Measurements from ENCODE around the gene VWA8.
"Not testable (repeated sequence)": the region's sequence is repeated elsewhere in the genome, so short reads cannot be mapped to it uniquely, and the experiment has no call there.

VWA8 gene

DNA sequence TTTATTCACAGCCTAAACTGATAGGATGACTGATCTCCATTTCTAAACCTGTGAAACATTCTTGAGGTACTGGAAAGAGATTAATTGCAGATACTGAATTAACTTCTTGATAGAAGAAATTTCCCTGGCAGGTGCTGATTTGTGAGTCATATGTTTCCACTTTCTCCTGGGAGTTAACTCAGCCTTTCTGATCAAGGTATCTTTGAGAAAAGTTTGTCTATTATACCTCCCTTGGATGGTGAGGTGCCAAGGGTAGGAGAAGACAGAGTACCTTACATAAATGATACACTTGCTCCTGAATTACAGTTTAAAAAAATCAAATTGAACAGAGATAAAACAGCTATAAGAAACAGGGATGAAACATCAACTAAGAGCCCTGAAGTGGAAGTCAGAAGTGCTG is 380.6 kb downstream of the VWA8 start:
- no peak overlapping the region for H3K9ac ChIP-seq (ENCODE audit: low read length)
- H3K4me1 ChIP-seq (ENCODE audit: control insufficient read depth, insufficient read depth, low read length) = no peaks in the 10 kb centered on the region
- H3K36me3 ChIP-seq (ENCODE audit: control insufficient read depth, insufficient read depth, low read length) = no peaks in the 10 kb centered on the region
- H3K27ac ChIP-seq (ENCODE audit: low read depth, low read length) = no peak overlapping the region
- H3K27me3 ChIP-seq (ENCODE audit: control insufficient read depth, insufficient read depth, low read length) = no peaks in the 10 kb centered on the region
- no peak overlapping the region for H3K4me3 ChIP-seq (ENCODE audit: low read length)

- no peak overlapping the region for H3K4me3 ChIP-seq (ENCODE audit: low read length)
- no peak overlapping the region for H3K9ac ChIP-seq (ENCODE audit: low read length)
- H3K27me3 ChIP-seq (ENCODE audit: control insufficient read depth, insufficient read depth, low read length) = no peaks in the 10 kb centered on the region
- no peak overlapping the region for H3K27ac ChIP-seq (ENCODE audit: low read depth, low read length)
- no peaks in the 10 kb centered on the region for H3K36me3 ChIP-seq (ENCODE audit: control insufficient read depth, insufficient read depth, low read length)
- no peaks in the 10 kb centered on the region for H3K4me1 ChIP-seq (ENCODE audit: control insufficient read depth, insufficient read depth, low read length)
Measured at GRCh38 chr13:41579881-41580280, 381.0 kb downstream of the VWA8 start.

DNA sequence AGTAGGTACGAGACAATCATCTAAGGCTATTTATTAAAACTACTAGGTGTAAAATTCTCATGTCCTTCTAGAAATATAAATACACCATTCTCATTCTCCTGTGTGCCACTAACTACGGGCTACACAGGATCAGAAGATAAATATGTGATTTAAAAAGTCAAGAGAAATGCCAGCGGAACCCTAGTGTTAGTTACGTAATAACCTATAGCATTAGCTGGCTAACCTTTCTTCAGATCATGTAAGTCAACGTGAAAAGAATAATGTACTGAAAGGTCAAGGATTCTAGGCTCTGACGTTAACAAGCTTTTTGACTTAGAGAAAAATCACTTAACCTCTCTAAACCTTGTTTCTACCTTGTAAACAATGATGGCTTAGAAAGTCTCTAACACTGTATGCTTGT is 381.7 kb downstream of the VWA8 start:
- Histone ChIP-seq H3K36me3 (ENCODE audit: control insufficient read depth, insufficient read depth, low read length) (no peaks in the 10 kb centered on the region), H3K4me1 (ENCODE audit: control insufficient read depth, insufficient read depth, low read length) (no peaks in the 10 kb centered on the region), H3K4me3 (ENCODE audit: low read length) (no peak overlapping the region), H3K27me3 (ENCODE audit: control insufficient read depth, insufficient read depth, low read length) (no peaks in the 10 kb centered on the region), H3K9ac (ENCODE audit: low read length) (no peak overlapping the region), H3K27ac (ENCODE audit: low read depth, low read length) (no peak overlapping the region)

DNA sequence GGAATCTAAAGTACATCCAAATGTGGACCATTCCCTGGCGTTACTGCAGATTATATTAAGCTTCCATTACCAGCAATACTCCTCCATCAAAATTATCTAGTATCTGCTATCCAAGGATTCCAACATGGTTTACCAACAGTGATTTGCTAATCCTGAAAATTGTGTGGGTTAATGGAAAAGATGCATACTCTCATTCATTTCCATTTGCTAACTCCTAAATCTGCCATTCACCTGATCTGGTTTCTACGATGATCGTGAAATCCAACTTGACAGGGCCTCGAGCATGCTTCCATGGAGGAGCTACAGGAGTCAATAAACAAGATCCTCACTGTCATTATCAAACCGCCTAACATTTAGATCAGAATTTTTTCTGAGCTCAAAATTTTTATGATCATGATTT is 382.5 kb downstream of the VWA8 start:
- Histone ChIP-seq H3K36me3 (ENCODE audit: control insufficient read depth, insufficient read depth, low read length) (no peaks in the 10 kb centered on the region), H3K4me1 (ENCODE audit: control insufficient read depth, insufficient read depth, low read length) (no peaks in the 10 kb centered on the region), H3K9ac (ENCODE audit: low read length) (no peak overlapping the region), H3K27me3 (ENCODE audit: control insufficient read depth, insufficient read depth, low read length) (no peaks in the 10 kb centered on the region), H3K27ac (ENCODE audit: low read depth, low read length) (no peak overlapping the region), H3K4me3 (ENCODE audit: low read length) (no peak overlapping the region)

DNA sequence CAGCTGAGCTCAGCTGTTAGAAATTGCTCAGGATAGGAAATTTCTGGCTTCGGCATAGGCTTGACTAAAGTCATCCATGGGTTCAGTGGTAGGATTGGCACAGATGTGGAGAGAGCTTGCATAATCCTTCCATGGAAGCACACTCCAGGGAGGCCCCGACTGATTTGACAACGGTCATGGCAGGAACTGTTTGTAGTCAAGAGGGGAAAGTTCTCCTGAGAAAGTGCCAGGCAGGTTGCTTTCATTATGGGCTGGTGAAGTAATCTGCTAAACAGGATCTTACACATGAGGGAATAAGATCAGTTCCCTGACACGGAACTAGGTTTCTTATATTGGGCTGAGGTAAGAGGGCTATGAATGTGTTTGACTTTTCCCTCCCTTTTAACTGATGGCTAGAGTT is 383.5 kb downstream of the VWA8 start:
- H3K27ac ChIP-seq (ENCODE audit: low read depth, low read length) = no peak overlapping the region
- no peak overlapping the region for H3K4me3 ChIP-seq (ENCODE audit: low read length)
- H3K4me1 ChIP-seq (ENCODE audit: control insufficient read depth, insufficient read depth, low read length) = no peaks in the 10 kb centered on the region
- no peaks in the 10 kb centered on the region for H3K27me3 ChIP-seq (ENCODE audit: control insufficient read depth, insufficient read depth, low read length)
- H3K9ac ChIP-seq (ENCODE audit: low read length) = no peak overlapping the region
- no peaks in the 10 kb centered on the region for H3K36me3 ChIP-seq (ENCODE audit: control insufficient read depth, insufficient read depth, low read length)

DNA sequence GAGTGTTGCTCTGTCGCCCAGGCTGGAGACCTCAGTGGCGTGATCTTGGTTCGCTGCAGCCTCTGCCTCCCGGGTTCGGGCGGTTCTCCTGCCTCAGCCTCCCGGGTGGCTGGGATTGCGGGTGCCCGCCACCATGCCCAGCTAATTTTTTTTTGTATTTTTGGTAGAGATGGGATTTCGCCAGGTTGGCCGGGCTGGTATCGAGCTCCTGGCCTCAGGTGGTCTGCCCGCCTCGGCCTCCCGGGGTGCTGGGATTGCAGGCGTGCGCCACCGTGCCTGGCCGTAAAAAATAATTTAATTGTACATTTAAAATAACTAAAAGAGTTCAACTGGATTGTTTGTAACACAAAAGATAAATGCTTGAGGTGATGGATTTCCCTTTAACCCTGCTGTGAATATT is 387.3 kb downstream of the VWA8 start:
- not testable (repeated sequence) for H3K27ac ChIP-seq (ENCODE audit: low read depth, low read length); H3K36me3 ChIP-seq (ENCODE audit: control insufficient read depth, insufficient read depth, low read length); H3K27me3 ChIP-seq (ENCODE audit: control insufficient read depth, insufficient read depth, low read length); H3K4me3 ChIP-seq (ENCODE audit: low read length); H3K9ac ChIP-seq (ENCODE audit: low read length); H3K4me1 ChIP-seq (ENCODE audit: control insufficient read depth, insufficient read depth, low read length)

DNA sequence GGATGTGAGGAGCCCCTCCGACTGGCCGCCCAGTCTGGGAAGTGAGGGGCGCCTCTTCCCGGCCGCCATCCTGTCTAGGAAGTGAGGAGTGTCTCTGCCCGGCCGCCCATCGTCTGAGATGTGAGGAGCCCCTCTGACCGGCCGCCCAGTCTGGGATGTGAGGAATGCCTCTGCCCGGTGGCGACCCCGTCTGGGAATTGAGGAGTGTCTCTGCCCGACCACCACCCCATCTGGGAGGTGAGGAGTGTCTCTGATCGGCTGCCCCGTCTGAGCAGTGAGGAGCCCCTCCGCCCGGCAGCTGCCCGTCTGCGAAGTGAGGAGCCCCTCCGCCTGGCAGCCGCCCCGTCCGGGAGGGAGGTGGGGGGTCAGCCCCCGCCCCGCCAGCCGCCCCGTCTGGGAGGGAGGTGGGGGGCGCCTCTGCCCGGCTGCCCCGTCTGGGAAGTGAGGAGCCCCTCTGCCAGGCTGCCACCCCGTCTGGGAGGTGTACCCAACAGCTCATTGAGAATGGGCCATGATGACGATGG is 389.0 kb downstream of the VWA8 start:
- H3K4me1 ChIP-seq (ENCODE audit: control insufficient read depth, insufficient read depth, low read length); H3K27me3 ChIP-seq (ENCODE audit: control insufficient read depth, insufficient read depth, low read length): not testable (repeated sequence)

GRCh38 chr13:41568972-41569351 is 391.9 kb downstream of the VWA8 start:
- peaks cover 5% of the 10 kb centered on the region for H3K4me1 ChIP-seq (ENCODE audit: control insufficient read depth, insufficient read depth, low read length)

More for the DNA sequence above, 389.0 kb downstream of the VWA8 start:
- H3K27ac ChIP-seq (ENCODE audit: low read depth, low read length); H3K36me3 ChIP-seq (ENCODE audit: control insufficient read depth, insufficient read depth, low read length); H3K9ac ChIP-seq (ENCODE audit: low read length); H3K4me3 ChIP-seq (ENCODE audit: low read length): not testable (repeated sequence)

DNA sequence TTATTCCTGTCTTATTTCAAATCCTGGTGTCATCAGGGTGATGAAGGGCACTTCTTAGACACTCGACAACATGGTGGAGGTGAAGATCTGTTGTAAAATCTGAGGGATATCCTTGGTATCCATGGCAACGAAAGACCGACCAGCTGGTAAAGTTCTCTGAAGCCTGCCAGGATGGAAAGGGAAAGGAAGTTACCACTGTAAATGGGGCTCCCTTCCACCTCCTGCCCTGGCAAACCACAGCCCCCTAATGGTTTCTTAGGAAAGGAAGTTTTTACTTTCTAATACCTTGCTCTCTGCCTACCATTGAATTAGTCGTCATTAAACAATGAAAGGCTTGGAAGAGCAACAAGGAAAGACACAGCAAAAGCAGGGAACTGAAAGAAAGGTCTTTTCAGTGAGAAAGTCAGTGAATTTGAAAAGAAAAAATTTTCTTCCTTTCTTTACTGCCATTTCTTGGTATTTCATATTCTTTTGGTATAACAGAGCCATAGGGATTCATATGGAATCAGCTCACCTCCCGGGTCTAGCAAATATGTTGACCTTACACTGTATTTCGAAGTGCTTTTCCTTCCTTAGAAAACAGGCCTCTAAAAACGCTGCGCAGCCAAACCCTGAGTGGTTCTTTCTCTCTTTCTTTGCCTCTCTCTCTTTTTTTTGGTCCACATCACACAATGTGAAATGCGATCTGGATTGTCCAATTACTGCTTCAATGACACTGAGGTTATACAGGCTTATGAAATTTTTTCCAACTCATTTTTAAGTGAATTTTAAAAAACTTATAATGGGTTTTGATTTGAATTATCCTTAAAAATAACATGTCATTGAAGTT is 392.6 kb downstream of the VWA8 start:
- Histone ChIP-seq H3K36me3 (ENCODE audit: control insufficient read depth, insufficient read depth, low read length) (no peaks in the 10 kb centered on the region), H3K27me3 (ENCODE audit: control insufficient read depth, insufficient read depth, low read length) (no peaks in the 10 kb centered on the region), H3K4me3 (ENCODE audit: low read length) (no peak overlapping the region), H3K4me1 (ENCODE audit: control insufficient read depth, insufficient read depth, low read length) (peaks cover 5% of the 10 kb centered on the region), H3K27ac (ENCODE audit: low read depth, low read length) (no peak overlapping the region), H3K9ac (ENCODE audit: low read length) (no peak overlapping the region)

More at GRCh38 chr13:41568972-41569351, 391.9 kb downstream of the VWA8 start:
- Histone ChIP-seq H3K27ac (ENCODE audit: low read depth, low read length) (no peak overlapping the region), H3K9ac (ENCODE audit: low read length) (no peak overlapping the region), H3K36me3 (ENCODE audit: control insufficient read depth, insufficient read depth, low read length) (no peaks in the 10 kb centered on the region), H3K27me3 (ENCODE audit: control insufficient read depth, insufficient read depth, low read length) (no peaks in the 10 kb centered on the region), H3K4me3 (ENCODE audit: low read length) (no peak overlapping the region)

- H3K27ac ChIP-seq (ENCODE audit: low read depth, low read length) = no peak overlapping the region
- no peaks in the 10 kb centered on the region for H3K36me3 ChIP-seq (ENCODE audit: control insufficient read depth, insufficient read depth, low read length)
- no peak overlapping the region for H3K4me3 ChIP-seq (ENCODE audit: low read length)
- H3K4me1 ChIP-seq (ENCODE audit: control insufficient read depth, insufficient read depth, low read length) = peaks cover 5% of the 10 kb centered on the region
- no peak overlapping the region for H3K9ac ChIP-seq (ENCODE audit: low read length)
- no peaks in the 10 kb centered on the region for H3K27me3 ChIP-seq (ENCODE audit: control insufficient read depth, insufficient read depth, low read length)
Measured at GRCh38 chr13:41567363-41567762, 393.5 kb downstream of the VWA8 start.

GRCh38 chr13:41565846-41566245 is 395.1 kb downstream of the VWA8 start:
- Histone ChIP-seq H3K27ac (ENCODE audit: low read depth, low read length) (no peak overlapping the region), H3K9ac (ENCODE audit: low read length) (no peak overlapping the region), H3K4me3 (ENCODE audit: low read length) (no peak overlapping the region), H3K36me3 (ENCODE audit: control insufficient read depth, insufficient read depth, low read length) (no peaks in the 10 kb centered on the region), H3K4me1 (ENCODE audit: control insufficient read depth, insufficient read depth, low read length) (peaks cover 7% of the 10 kb centered on the region), H3K27me3 (ENCODE audit: control insufficient read depth, insufficient read depth, low read length) (no peaks in the 10 kb centered on the region)

DNA sequence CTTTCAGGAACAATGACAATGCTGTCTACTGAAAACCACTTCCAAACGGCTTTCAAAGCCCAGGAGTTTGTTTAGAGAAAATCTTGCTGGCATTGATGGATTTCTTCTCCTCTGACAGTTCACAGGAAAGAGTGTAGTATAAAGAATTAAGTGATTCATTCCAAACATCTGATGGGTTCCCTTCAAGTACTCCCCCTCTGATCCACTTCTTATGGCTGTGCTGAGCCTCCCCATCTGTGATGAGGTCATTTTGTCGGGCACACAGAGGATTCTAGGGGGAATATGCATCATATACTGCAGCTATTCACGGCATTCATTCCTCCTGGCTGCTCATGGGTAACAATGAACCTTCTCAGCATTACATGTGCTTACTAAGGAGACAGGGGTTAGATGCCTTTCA is 395.7 kb downstream of the VWA8 start:
- no peak overlapping the region for H3K4me3 ChIP-seq (ENCODE audit: low read length)
- no peaks in the 10 kb centered on the region for H3K27me3 ChIP-seq (ENCODE audit: control insufficient read depth, insufficient read depth, low read length)
- H3K9ac ChIP-seq (ENCODE audit: low read length) = no peak overlapping the region
- no peak overlapping the region for H3K27ac ChIP-seq (ENCODE audit: low read depth, low read length)
- peaks cover 7% of the 10 kb centered on the region for H3K4me1 ChIP-seq (ENCODE audit: control insufficient read depth, insufficient read depth, low read length)
- no peaks in the 10 kb centered on the region for H3K36me3 ChIP-seq (ENCODE audit: control insufficient read depth, insufficient read depth, low read length)

DNA sequence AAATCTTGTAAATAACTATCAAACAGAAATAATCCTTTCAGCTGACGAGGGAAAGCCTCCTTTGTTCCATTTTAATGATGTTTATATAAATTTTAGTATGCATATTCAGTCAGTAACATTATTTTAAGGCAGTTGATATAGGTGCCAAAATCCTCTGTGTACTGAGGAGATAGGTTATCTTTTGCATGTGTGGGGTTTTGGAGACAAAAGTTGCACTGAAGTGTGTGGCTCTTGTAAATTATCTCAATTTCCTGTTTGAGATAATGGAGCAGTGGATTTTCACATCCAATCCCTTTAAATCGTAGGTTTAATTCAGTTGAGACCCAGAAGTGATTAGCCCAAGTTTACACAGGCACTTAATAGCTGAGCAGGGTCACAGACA is 396.9 kb downstream of the VWA8 start:
- Histone ChIP-seq H3K9ac (ENCODE audit: low read length) (no peak overlapping the region), H3K36me3 (ENCODE audit: control insufficient read depth, insufficient read depth, low read length) (no peaks in the 10 kb centered on the region), H3K4me3 (ENCODE audit: low read length) (no peak overlapping the region), H3K27me3 (ENCODE audit: control insufficient read depth, insufficient read depth, low read length) (no peaks in the 10 kb centered on the region), H3K4me1 (ENCODE audit: control insufficient read depth, insufficient read depth, low read length) (peaks cover 3% of the 10 kb centered on the region), H3K27ac (ENCODE audit: low read depth, low read length) (no peak overlapping the region)
